NCI-H748 (cell line): ENCODE measurements around the gene ZNF396.

ENCODE experiments used
- DNase-seq: peaks from one replicate; lab custom pipeline; 2025; ENCODE audit not compliant: unreplicated experiment; lab: John Stamatoyannopoulos, UW

The ZNF396 gene

GRCh38 chr18:35343488-35343935 lies 33.6 kb downstream of the ZNF396 start:
- DNase-seq: no peak

GRCh38 chr18:35337286-35337685 lies 39.9 kb downstream of the ZNF396 start:
- no peak for DNase-seq

- no peak for DNase-seq
Observed at GRCh38 chr18:35335866-35336265, 41.3 kb downstream of the ZNF396 start.

- DNase-seq: no peak
Observed at GRCh38 chr18:35334821-35335220, 42.3 kb downstream of the ZNF396 start.

- DNase-seq: no peak
Observed at GRCh38 chr18:35334212-35334611, 42.9 kb downstream of the ZNF396 start.

GRCh38 chr18:35331367-35332087 lies 45.6 kb downstream of the ZNF396 start:
- DNase-seq: no peak

GRCh38 chr18:35328868-35329267 lies 48.3 kb downstream of the ZNF396 start:
- DNase-seq: no peak

GRCh38 chr18:35326695-35327387 lies 50.3 kb downstream of the ZNF396 start:
- no peak for DNase-seq

GRCh38 chr18:35324926-35325655 lies 52.0 kb downstream of the ZNF396 start:
- no peak for DNase-seq

- DNase-seq: no peak
Observed at GRCh38 chr18:35322486-35323458, 54.4 kb downstream of the ZNF396 start.
